Endometrial microvascular endothelial cells (primary cell): ENCODE results near the gene ADAP2. TPM values are rescaled to one million over a fixed set of nuclear protein-coding genes. Genes with fewer than 3 reads are reported as not detected.
"Not testable (repeated sequence)": the region's sequence is repeated elsewhere in the genome, so short reads cannot be mapped to it uniquely, and the experiment has no call there.

Experiments used
- in situ Hi-C: cut with HindIII; loops from 2 replicates; pipeline ENCODE4 v1.10.0; 2017; ENCODE audit warnings: low sequenced_read_pairs, low pct_unique_long_range_greater_than_20kb; ENCODE audit errors: inconsistent ontology term
- total RNA-seq: library from RNA; depleted of rRNA; stranded (reverse); fragments of >200 nt; gene quantifications from one replicate; pipeline ENCODE4 v1.2.3, GENCODE V29; 2015; ENCODE audit errors: inconsistent ontology term

Gene ADAP2
- total RNA-seq, 1 donor from 2014 or later, result not detected

GRCh38 chr17:30928584-30928983, 6.8 kb downstream of the ADAP2 start:
- in situ Hi-C loops, result no loop called here

DNA sequence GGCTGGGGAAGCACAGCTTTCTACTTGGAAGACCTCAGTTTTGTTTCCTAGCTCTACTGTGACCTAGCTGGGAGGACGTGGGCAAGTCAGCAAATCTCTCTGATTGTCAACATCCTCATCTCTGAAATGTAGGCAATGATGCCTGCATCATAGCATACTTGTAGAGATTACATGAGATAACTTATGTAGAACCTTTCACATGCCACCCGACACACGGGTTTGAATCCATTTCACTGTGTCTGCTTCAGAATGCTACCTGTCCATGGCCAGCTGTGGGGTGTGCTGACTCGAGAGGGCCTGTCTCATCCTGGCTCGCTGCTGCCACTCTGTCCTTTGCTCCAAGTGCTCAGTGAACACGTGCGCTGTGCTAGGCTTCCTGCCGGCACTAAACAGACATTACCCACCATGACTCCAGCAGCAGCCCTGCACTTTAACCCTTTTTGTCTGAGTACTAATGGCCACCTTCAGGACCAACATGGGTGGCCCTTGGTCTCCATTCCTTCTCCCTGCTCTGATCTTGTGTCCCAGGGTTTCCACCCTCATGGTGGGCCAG, 7.4 kb downstream of the ADAP2 start:
- in situ Hi-C loops, result no loop called here

DNA sequence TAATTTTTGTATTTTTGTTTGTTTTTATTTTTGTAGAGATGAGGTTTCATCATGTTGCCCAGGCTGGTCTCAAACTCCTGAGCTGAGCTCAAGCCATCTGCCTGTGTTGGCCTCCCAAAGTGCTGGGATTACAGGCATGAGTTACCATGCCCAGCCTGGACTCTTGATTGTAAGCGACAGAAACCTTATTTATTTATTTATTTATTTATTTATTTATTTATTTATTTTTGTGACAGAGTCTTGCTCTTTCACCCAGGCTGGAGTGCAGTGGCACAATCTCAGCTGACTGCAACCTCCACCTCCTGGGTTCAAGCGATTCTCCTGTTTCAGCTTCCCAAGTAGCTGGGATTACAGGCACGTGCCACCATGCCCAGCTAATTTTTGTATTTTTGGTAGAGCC, 8.1 kb downstream of the ADAP2 start:
- in situ Hi-C loops, result not testable (repeated sequence)

- in situ Hi-C loops, result no loop called here
Measured at GRCh38 chr17:30930495-30930894, 8.8 kb downstream of the ADAP2 start.

GRCh38 chr17:30931582-30931981, 9.8 kb downstream of the ADAP2 start:
- in situ Hi-C loops, result not testable (repeated sequence)

DNA sequence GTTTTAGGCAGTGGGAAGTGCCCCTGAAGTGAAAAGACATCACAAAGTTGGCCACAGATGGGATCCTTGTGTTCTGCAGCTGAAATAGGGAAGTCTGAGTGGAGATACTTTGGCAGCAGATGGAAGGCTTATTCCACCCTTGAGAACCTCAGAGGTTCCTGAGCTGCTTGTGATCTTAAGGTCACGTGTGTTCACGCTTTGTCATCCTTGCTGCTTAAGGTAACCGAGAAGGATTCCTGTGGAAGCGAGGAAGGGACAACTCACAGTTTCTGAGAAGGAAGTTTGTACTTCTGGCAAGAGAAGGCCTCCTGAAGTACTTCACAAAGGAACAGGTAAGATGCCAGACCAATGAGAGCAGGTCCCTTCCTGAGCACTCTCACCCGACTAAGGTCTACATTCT, 12.2 kb downstream of the ADAP2 start:
- in situ Hi-C loops, result no loop called here

DNA sequence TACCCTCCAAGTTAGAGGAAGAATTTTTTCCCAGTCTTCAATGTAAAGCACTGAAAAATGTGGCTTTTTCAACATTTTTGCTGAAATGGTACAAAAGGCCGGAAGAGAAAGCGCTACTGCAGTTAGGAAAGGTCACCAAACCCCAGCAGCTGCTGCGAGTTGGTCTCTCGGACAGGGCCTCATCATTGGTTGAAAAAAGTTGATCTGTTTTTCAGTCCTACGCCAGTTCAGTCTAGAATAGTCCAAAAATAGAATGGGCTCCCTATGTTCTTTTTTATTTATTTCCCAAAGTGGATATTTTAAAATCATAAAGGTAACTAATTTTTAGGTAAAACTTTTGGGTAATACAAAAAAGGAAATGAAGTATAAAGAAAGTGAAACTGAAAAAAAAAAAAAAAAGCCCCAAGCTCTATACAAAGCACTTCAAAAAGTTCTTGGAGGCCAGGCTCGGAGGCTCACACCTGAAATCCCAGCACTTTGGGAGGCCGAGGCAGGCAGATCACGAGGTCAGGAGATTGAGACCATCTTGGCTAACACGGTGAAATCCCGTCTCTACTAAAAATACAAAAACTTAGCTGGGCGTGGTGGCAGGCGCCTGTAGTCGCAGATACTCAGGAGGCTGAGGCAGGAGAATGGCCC, 17.4 kb downstream of the ADAP2 start:
- in situ Hi-C loops, result no loop called here

GRCh38 chr17:30942308-30943079, 20.7 kb downstream of the ADAP2 start:
- in situ Hi-C loops, result no loop called here

- in situ Hi-C loops, result no loop called here
Measured at GRCh38 chr17:30947796-30948195, 26.1 kb downstream of the ADAP2 start.

DNA sequence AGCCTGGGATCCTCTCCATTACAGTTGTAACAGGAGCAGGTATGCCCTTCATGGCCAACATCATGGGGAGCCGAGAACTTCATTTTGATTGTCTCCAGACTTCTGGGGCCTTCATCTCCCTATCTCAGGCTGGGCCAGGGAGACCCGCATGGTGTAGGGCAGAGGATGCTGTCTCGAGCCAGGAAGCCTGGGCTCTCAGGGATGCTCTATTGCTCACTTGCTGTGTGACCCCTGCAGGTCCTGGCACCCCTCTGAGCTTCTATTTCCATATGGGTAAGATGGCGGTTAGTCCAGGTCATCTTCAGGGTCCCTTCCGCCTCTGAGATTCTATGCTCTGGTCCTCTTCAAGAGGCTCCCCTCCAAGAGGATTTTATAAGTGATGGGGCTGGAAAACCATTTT, 28.4 kb downstream of the ADAP2 start:
- in situ Hi-C loops, result loop anchor here (10.0 kb wide), 1 partner anchor 155 kb away; no protein-coding TSS in a partner anchor

DNA sequence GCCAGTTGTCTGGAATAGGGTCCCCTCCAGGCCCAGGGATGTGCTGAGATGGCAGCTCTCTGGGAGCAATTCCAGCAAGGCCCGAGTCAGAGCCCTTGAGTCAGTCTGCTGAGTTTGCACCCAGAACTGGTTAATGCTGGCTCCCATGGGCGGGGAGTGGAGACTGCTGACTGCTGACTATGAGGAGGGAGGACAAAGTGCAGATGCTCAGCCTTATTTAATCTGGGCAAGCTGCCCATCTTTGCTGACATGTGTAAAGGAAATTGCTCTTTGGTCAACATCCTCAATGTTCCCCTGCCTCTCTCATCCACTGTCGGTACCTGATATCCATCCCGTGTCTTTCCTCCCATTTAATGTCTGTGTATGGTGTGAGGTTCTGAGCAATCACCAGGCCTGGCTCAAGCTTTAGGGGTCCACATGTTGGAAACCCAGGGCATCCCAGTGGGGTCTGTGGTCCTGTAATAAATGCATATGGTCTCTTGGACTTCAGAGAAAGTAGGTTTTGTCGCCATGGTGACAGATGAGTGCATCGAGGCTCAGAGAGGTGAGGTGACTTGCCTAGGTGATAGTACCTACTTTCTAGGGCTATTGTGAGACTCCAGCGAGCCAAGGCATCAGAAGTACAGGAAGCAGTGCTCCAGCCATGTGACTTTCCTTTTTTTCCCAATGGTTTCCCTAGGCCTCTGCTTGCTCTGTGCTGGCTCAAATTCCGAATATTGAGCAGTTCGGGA, 29.1 kb downstream of the ADAP2 start:
- in situ Hi-C loops, result loop anchor here (10.0 kb wide), 1 partner anchor 154 kb away; no protein-coding TSS in a partner anchor

GRCh38 chr17:30952638-30953393, 31.1 kb downstream of the ADAP2 start:
- in situ Hi-C loops, result loop anchor here (10.0 kb wide), 1 partner anchor 152 kb away; no protein-coding TSS in a partner anchor

- in situ Hi-C loops, result loop anchor here (10.0 kb wide), 1 partner anchor 151 kb away; no protein-coding TSS in a partner anchor
Measured at GRCh38 chr17:30954046-30954830, 32.5 kb downstream of the ADAP2 start.

GRCh38 chr17:30956764-30957374, 35.1 kb downstream of the ADAP2 start:
- in situ Hi-C loops, result loop anchor here (10.0 kb wide), 1 partner anchor 148 kb away; no protein-coding TSS in a partner anchor

GRCh38 chr17:30957741-30958140, 36.0 kb downstream of the ADAP2 start:
- in situ Hi-C loops, result loop anchor here (10.0 kb wide), 1 partner anchor 147 kb away; no protein-coding TSS in a partner anchor

DNA sequence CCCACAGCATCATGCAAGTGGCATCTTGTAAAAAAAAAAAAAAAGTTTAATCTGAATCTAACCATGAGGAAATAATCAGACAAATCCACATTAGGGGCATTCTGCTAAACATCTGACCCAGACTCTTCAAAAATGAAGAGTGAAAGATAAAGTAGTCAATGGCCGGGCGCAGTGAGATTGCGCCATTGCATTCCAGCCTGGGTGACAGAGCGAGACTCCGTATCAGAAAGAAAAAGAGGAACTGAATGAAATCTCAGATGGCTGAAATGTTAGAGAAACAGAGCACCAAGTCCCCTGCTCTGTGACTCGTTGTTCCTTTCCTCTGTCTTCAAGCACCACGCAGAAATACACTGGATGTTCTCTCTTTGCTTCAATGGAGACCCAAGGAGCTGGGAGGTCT, 36.4 kb downstream of the ADAP2 start:
- in situ Hi-C loops, result loop anchor here (10.0 kb wide), 1 partner anchor 147 kb away; no protein-coding TSS in a partner anchor
